Activated T-helper 9 cell treated with anti-CD3 and anti-CD28 coated beads, Interleukin-2, amount 50 U/mL, for 16 hours (primary cell): ENCODE results near the gene SOCS4.
"Not testable (repeated sequence)": the region's sequence is repeated elsewhere in the genome, so short reads cannot be mapped to it uniquely, and the experiment has no call there.

Source experiments
- DNase-seq: peaks from one replicate; pipeline ENCODE4 v3.0.0-alpha.2; 2020; ENCODE audit warnings: low read depth

The SOCS4 gene

DNA sequence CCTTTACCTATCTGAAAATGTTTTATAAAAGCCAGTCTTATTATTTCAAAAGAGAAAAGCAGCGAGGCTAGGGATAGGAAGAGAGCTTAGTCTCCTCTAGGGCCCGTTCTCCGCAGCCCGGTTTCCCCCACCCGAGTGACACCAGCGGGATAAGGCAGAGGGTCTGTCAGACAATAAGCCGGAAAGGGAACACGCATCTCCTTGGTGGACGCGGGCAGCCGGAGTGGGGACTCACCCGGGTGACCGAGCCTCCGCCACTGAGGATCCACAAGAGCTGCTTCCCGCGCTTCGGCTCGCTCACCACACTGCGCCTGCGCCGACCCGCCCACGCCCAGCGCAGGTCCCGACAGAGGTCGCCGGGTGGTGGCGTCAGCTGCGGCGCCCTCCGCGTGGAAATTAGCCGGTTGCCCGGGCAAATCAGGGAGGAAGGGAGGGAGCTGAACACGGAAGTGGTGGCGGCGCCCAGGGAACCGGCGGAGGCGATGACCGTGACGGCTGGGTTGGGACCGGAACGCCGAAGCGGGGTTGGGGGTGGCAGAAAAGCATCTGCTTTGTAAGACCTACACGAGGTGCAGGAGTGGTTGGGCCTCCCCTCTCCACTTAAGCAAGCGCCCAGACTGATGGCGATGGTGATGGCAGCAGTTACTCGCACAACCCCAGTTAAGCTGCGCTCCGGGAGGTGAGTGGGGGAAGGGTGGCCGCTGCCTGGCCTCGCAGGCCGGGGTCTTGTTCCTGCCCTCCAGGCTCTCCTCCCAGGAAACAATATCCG, at the start of gene SOCS4, which contains the start of gene WDHD1:
Gene SOCS4, plus strand, starts transcription at position 444 of the 769 bp plus-strand sequence. CDS start 15,806 bp downstream, outside the sequence.
Gene WDHD1, minus strand, starts transcription at position 307 of the 769 bp plus-strand sequence. CDS start 312 bp downstream, outside the sequence.
- DNase-seq, result peak; percentile 96

- DNase-seq, result no peak
Measured at GRCh38 chr14:54979039-54979438, 48.0 kb upstream of the SOCS4 start.

DNA sequence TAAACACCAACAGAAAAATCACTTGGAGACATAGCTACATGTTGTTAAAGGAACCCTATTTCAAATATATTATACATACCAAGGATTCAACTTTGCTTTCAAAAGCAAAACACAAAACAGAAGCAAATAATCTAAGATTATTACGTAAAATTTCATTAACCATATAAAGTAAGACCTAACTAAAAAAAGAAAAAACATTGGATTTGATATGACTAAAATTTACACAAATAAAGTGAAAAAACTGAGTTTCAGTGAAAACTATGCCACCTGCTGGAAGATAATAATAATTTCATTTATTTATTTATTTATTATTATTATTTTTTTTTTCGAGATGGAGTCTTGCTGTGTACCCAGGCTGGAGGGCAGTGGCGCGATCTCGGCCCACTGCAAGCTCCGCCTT, 45.3 kb upstream of the SOCS4 start:
- no peak for DNase-seq

DNA sequence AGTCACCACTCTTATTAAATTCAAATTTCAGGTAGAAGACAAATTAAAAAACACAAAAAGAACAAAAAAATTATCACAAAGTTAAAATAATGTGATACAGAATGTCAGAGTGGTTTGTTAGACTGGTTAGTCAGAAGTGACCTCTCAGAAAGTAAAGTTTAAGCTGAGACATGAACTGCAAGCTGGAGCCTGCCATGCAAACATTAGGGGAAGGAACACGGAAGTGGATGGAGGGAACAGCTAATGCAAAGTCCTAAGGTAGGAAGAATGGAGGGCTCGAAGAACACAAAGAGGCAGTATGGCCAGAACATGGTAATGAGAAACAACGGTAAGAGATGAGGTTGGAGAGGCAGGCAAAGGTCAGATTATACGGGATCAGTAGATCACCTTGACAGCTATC, 41.9 kb upstream of the SOCS4 start:
- no peak for DNase-seq

DNA sequence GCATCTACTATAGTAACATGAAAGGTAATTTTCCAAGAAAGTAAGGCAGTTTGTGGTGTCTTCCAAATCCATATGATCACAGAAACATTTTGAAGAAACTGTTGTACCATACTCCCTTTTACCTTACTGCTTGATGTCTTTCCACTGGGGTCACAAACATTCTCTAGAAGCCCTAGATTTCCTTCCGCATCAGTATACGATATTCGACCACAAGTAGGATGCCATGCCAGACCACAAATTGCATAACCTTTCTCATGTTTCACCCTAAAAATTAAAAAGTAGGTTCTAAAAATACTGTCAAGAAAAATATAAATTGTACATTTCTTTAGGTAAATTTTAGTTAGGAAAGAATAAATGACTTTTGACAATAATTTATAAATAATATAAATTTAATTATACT, 26.7 kb upstream of the SOCS4 start:
- DNase-seq, result no peak

GRCh38 chr14:55005071-55005470, 22.0 kb upstream of the SOCS4 start:
- DNase-seq, result no peak

DNA sequence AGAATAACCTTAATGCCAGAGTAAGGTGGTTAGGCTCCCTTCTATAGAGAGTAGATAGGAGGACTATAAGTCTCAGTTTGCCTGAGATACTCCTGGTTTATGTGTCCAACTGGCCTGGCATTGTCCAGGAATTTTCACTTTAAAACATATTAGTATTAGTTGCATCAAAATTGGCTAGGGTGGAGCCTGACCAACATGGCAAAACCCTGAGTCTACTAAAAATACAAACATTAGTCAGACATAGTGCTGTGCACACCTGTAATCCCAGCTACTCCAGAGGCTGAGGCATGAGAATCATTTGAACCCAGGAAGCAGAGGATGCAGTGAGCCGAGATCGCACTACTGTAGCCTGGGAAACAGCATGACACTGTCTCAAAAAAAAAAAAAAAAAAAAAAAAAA, 12.0 kb upstream of the SOCS4 start:
- DNase-seq, result no peak

- no peak for DNase-seq
Measured at GRCh38 chr14:55019968-55020554, 7.0 kb upstream of the SOCS4 start.

GRCh38 chr14:55024365-55024764, 2.7 kb upstream of the SOCS4 start:
- DNase-seq, result not testable (repeated sequence)

- no peak for DNase-seq
Measured at GRCh38 chr14:55025948-55026347, 1.1 kb upstream of the SOCS4 start.

GRCh38 chr14:55026441-55026792, 619 bp upstream of the SOCS4 start:
- DNase-seq, result no peak

DNA sequence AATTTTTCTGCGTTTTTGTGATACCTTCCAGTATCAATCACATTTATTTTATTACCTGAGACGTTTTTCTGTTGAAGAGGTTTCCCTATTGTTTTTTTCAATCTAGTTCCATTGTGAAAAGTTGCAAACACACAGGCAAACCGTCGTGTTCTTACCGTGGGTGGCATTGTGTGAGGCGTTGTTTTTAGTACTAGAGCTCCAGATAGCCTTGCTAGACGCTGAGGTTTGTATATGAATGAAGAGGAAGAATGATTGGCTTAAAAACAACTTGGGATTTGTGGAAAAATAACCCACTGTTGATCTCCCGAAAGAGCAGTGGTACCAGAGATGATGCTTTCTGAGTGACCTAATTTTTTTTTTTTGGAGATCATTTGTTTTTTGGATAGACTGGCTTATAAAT, 1.0 kb downstream of the SOCS4 start:
- no peak for DNase-seq

GRCh38 chr14:55028476-55028875, 1.4 kb downstream of the SOCS4 start:
- DNase-seq, result no peak

DNA sequence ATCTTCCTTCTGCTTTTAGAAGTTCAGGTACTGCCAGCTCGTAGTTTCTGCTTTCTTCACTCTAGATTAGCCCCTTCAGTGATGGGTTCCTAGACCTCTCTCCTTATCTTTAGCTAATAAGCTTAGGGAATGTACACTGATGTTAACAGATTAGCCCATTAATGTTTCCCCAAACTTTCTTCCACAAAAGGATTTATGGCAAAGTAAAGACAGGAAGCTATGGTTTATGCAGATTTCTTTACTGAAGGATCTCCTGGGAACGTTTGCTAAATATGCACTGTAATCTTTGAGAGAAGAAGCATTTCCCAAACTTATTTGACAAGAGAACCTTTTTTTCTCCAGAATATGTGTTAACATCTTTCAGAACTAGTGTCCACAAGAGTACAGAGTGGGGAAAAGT, 4.2 kb downstream of the SOCS4 start:
- DNase-seq, result no peak

DNA sequence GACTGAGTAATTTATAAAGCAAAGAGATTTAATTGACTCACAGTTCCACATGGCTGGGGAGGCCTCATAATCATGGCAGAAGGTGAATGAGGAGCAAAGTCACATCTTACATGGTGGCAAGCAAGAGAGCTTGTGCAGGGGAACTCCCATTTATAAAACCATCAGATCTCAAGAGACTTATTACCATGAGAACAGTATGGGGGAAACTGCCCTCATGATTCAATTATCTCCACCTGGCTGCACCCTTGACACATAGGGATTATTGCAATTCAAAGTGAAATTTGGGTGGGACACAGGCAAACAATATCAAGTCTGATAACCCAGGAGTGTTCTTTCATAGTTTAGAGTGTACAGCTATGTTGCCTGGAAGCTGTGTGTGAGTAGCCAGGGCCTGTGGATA, 11.0 kb downstream of the SOCS4 start:
- not testable (repeated sequence) for DNase-seq

DNA sequence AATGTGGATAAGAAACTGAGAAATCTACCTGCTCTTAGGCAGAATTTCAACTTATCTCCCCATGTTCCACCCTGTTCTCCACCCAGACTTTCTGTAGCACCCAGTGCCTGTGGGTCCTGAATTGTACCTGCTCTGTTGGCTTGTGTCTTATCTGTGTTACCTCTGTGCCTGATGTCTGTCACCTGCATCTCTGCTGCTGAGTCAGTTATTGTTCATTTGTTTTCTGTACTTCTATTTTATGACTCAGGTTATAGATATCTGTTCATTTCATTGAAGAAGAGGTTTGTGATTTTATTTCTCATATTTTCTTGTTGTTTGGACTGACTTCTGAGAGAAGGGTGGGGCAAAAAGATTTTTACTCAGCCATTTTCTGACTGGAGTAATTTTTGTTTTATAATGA, 11.7 kb downstream of the SOCS4 start:
- DNase-seq, result no peak

GRCh38 chr14:55043528-55043927, 16.5 kb downstream of the SOCS4 start:
- no peak for DNase-seq

DNA sequence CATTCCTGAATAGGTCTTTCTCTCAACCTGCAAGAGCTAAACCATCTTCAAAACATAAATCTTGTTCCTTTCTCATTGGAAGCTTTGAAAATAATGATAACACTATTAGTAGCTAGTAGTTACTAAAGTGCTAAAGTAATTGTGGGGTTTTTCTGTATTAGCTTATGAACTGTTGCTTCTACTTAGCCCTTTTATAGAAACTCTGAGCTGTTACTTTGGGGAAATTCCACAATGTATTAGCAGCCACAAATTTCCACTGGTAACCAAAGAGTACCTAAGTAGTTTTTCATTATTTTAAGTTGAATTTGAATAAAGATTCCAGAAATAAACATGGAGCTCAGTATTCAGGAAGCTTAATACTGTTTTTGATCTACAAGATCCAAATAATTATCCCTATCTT, 18.1 kb downstream of the SOCS4 start:
- DNase-seq, result no peak

- no peak for DNase-seq
Measured at GRCh38 chr14:55047301-55048053, 20.4 kb downstream of the SOCS4 start.

DNA sequence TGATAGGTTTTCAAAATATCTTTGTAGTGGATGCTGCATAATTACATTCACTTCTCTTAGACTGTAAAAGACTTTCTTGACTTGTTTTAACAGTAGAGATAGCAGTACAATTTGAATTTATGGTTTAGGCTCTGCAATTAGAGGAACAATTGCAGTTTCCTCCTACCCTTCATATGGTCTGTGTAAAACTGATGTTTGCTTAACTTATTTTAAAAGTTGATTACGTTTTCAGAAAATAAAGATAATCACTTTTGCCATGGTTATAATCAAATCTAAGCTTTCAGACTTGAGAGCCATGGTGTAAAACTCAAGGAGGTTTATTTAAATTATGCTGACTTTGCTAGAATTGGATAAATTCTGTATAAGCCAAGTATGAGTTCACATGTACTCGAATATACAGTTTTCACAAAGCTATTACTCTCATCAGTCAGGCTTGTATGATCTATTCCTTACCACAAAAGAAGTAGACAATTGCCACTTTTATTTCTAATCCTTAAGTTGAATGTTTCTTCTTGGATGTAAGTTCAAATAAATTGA, 21.9 kb downstream of the SOCS4 start:
- DNase-seq, result no peak

DNA sequence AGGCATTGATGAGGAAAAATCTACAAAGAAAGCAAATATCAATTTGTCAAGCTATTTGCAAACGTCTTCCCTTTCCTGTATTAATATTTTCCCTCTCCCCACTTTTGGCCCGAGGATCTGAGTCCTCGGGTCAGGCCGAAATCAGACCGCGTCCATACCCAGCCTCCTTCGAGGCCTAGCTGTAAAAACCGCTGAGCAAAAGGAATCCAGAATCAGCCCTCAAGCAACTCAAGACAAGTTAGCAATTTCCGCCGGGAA, 24.1 kb downstream of the SOCS4 start:
- no peak for DNase-seq

- peak; percentile 88 for DNase-seq
Measured at GRCh38 chr14:55051423-55052268, 24.6 kb downstream of the SOCS4 start, which contains the start of gene MAPK1IP1L. MAPK1IP1L (plus strand) TSS chr14:55051647; CDS start chr14:55061684, 10,037 bp downstream.
